IMR-90 (cell line): ENCODE data around the gene PDLIM5. TPM values are rescaled to one million over a fixed set of nuclear protein-coding genes. Genes with fewer than 3 reads are reported as not detected.

ENCODE experiments used
- ATAC-seq: fragments of 200-7000 bp; cut with Tn5 transposase; 2 replicates; pipeline ENCODE4 v1.9.1; 2020; ENCODE audit warnings: low read depth, mild to moderate bottlenecking, moderate library complexity
- BruUV-seq: library from RNA; stranded (reverse); fragments of 400-500 nt; replicated peaks from 2 replicates; lab custom pipeline; 2021; lab: Mats Ljungman, UMichigan
- CTCF ChIA-PET: fragments of 300-600 bp; formaldehyde crosslinking; extraction: SDS; loops from one replicate; lab custom pipeline; 2021; ENCODE audit warnings: antibody characterized with exemption; lab: Yijun Ruan, JAX
- POLR2A ChIA-PET: fragments of 300-600 bp; sonication (Branson Sonifier 250); formaldehyde crosslinking; loops from one replicate; lab custom pipeline; 2022; ENCODE audit warnings: antibody characterized with exemption; ENCODE audit not compliant: unreplicated experiment; lab: Charles Lee
- DNase-seq: peaks from one replicate; pipeline ENCODE4 v3.0.0; 2013
- H2AFZ ChIP-seq: replicated peaks from 2 replicates; pipeline ENCODE3; 2013; ENCODE audit warnings: low read length, mild to moderate bottlenecking; ENCODE audit not compliant: poor library complexity
- H2AK5ac ChIP-seq: 2 replicates; pipeline ENCODE4 v1.6.1; 2013; ENCODE audit warnings: low read depth, low read length, inconsistent platforms
- H2AK9ac ChIP-seq: replicated peaks from 2 replicates; pipeline ENCODE3; 2013; ENCODE audit warnings: mild to moderate bottlenecking, low read depth, low read length, moderate library complexity; ENCODE audit not compliant: poor library complexity
- H2BK120ac ChIP-seq: 2 replicates; pipeline ENCODE4 v1.6.1; 2013; ENCODE audit warnings: low read depth, low read length, inconsistent platforms
- H2BK15ac ChIP-seq: 3 replicates; pipeline ENCODE4 v1.6.1; 2013; ENCODE audit warnings: low read depth, low read length, inconsistent platforms
- H2BK20ac ChIP-seq: 2 replicates; pipeline ENCODE4 v1.6.1; 2013; ENCODE audit warnings: low read depth, mild to moderate bottlenecking, inconsistent platforms, low read length, moderate library complexity
- H2BK5ac ChIP-seq: 2 replicates; pipeline ENCODE4 v1.6.1; 2013; ENCODE audit warnings: mild to moderate bottlenecking, low read depth, low read length, inconsistent platforms; ENCODE audit not compliant: poor library complexity, severe bottlenecking
- H3K14ac ChIP-seq: replicated peaks from 2 replicates; pipeline ENCODE4 v1.6.1; 2013; ENCODE audit warnings: low read depth, low read length, inconsistent platforms
- H3K18ac ChIP-seq: 2 replicates; pipeline ENCODE4 v1.6.1; 2013; ENCODE audit warnings: low read depth, low read length, control low read depth
- H3K23ac ChIP-seq: 2 replicates; pipeline ENCODE4 v1.6.1; 2013; ENCODE audit warnings: low read depth, low read length, inconsistent platforms
- H3K27ac ChIP-seq: 2 replicates; pipeline ENCODE4 v1.5.1; 2013; ENCODE audit warnings: mild to moderate bottlenecking, control low read depth, low read length; ENCODE audit not compliant: insufficient read depth
- H3K27me3 ChIP-seq: 2 replicates; pipeline ENCODE4 v1.6.1; 2013; ENCODE audit warnings: low read length; ENCODE audit not compliant: control insufficient read depth, insufficient read depth
- H3K36me3 ChIP-seq: 2 replicates; pipeline ENCODE4 v1.6.1; 2013; ENCODE audit warnings: low read length, mixed read lengths; ENCODE audit not compliant: control insufficient read depth, insufficient read depth
- H3K4ac ChIP-seq: 2 replicates; pipeline ENCODE4 v1.6.1; 2013; ENCODE audit warnings: low read depth, low read length, inconsistent platforms
- H3K4me1 ChIP-seq: 2 replicates; pipeline ENCODE4 v1.6.1; 2013; ENCODE audit warnings: low read length, mixed read lengths; ENCODE audit not compliant: control insufficient read depth, insufficient read depth
- H3K4me2 ChIP-seq: 2 replicates; pipeline ENCODE4 v1.6.1; 2013; ENCODE audit warnings: low read depth, mild to moderate bottlenecking, control low read depth, low read length, moderate library complexity
- H3K4me3 ChIP-seq: 2 replicates; pipeline ENCODE4 v1.5.1; 2013; ENCODE audit warnings: low read depth, mild to moderate bottlenecking, control low read depth, low read length, moderate library complexity; ENCODE audit not compliant: insufficient read depth
- H3K56ac ChIP-seq: 2 replicates; pipeline ENCODE4 v1.6.1; 2013; ENCODE audit warnings: low read length, inconsistent platforms; ENCODE audit not compliant: insufficient read depth; ENCODE audit errors: extremely low read depth
- H3K79me1 ChIP-seq, 2 experiments: 2 replicates each; pipeline ENCODE4 v1.6.1; 2013; ENCODE audit warnings: low read length in 2 of 2, inconsistent platforms in 1 of 2, low read depth in 1 of 2
- H3K9ac ChIP-seq: 2 replicates; pipeline ENCODE4 v1.6.1; 2013; ENCODE audit warnings: low read depth, low read length, control low read depth
- H3K9me1 ChIP-seq: 2 replicates; pipeline ENCODE4 v1.6.1; 2013; ENCODE audit warnings: low read length, inconsistent platforms; ENCODE audit not compliant: insufficient read depth
- H3K9me3 ChIP-seq: 2 replicates; pipeline ENCODE4 v1.6.1; 2013; ENCODE audit warnings: low read length; ENCODE audit not compliant: control insufficient read depth, insufficient read depth
- H4K20me1 ChIP-seq: 2 replicates; pipeline ENCODE4 v1.6.1; 2013; ENCODE audit warnings: low read length, inconsistent platforms; ENCODE audit not compliant: insufficient read depth
- H4K5ac ChIP-seq: 2 replicates; pipeline ENCODE4 v1.6.1; 2013; ENCODE audit warnings: mild to moderate bottlenecking, low read depth, low read length, control low read depth
- H4K8ac ChIP-seq, 2 experiments: 2 replicates each; pipeline ENCODE4 v1.6.1; 2013; ENCODE audit warnings: low read depth in 2 of 2, low read length in 2 of 2, control low read depth in 1 of 2, inconsistent platforms in 1 of 2
- H4K91ac ChIP-seq: 2 replicates; pipeline ENCODE4 v1.6.1; 2013; ENCODE audit warnings: low read depth, low read length, inconsistent platforms; ENCODE audit not compliant: insufficient read depth
- BHLHE40 ChIP-seq: fragments of 150-350 bp; IDR thresholded peaks from 2 replicates; pipeline ENCODE4 v1.6.1; 2016; ENCODE audit warnings: mild to moderate bottlenecking, low read depth, low read length
- CEBPB ChIP-seq: IDR thresholded peaks from 2 replicates; pipeline ENCODE4 v1.6.1; 2012; ENCODE audit warnings: low read depth, low read length, improper control_type of control experiment
- CHD1 ChIP-seq: IDR thresholded peaks from 2 replicates; pipeline ENCODE4 v1.6.1; 2012; ENCODE audit warnings: low read depth, low read length, improper control_type of control experiment
- ELK1 ChIP-seq: fragments of 150-350 bp; IDR thresholded peaks from 2 replicates; pipeline ENCODE4 v1.6.1; 2016; ENCODE audit warnings: low read depth, mild to moderate bottlenecking, low read length, moderate library complexity, borderline replicate concordance
- MAZ ChIP-seq: IDR thresholded peaks from 2 replicates; pipeline ENCODE4 v1.6.1; 2012; ENCODE audit warnings: low read depth, mild to moderate bottlenecking, low read length, improper control_type of control experiment, moderate library complexity, borderline replicate concordance
- MXI1 ChIP-seq: IDR thresholded peaks from 2 replicates; pipeline ENCODE4 v1.6.1; 2012; ENCODE audit warnings: low read depth, mild to moderate bottlenecking, low read length, moderate library complexity, borderline replicate concordance
- NFE2L2 ChIP-seq: fragments of 150-350 bp; IDR thresholded peaks from 2 replicates; pipeline ENCODE4 v1.6.1; 2016; ENCODE audit warnings: low read depth, mild to moderate bottlenecking, low read length
- RCOR1 ChIP-seq: IDR thresholded peaks from 2 replicates; pipeline ENCODE4 v1.6.1; 2012; ENCODE audit warnings: mild to moderate bottlenecking, low read length, improper control_type of control experiment; ENCODE audit not compliant: insufficient replicate concordance
- RFX5 ChIP-seq: IDR thresholded peaks from 2 replicates; pipeline ENCODE4 v1.8.0; 2012; ENCODE audit warnings: low read depth, mild to moderate bottlenecking, low read length, moderate library complexity
- SMC3 ChIP-seq: fragments of 150-350 bp; IDR thresholded peaks from 2 replicates; pipeline ENCODE4 v1.6.1; 2016; ENCODE audit warnings: low read depth, mild to moderate bottlenecking, antibody characterized with exemption, low read length, moderate library complexity
- WGBS, 2 experiments: methylation state at CpG; one replicate each; pipeline versions ENCODE4 v1.1.5 to v1.1.7; 2013; ENCODE audit warnings: missing lambda C conversion rate in 2 of 2; ENCODE audit not compliant: insufficient read length in 1 of 2; ENCODE audit errors: extremely low coverage in 2 of 2; 5-methylcytosine and 5-hydroxymethylcytosine counted together
- dilution Hi-C: fragments of 300-500 bp; cut with HindIII; formaldehyde crosslinking; loops from one replicate; pipeline ENCODE4 v1.14.3; 2018; ENCODE audit warnings: low sequenced_read_pairs; ENCODE audit not compliant: unreplicated experiment
- in situ Hi-C: fragments of 300-500 bp; cut with MboI; formaldehyde crosslinking; loops from 3 replicates; pipeline ENCODE4 v1.14.3; 2019; ENCODE audit warnings: low sequenced_read_pairs, inconsistent platforms, mixed read lengths
- intact Hi-C: fragments of 100-400 bp; cut with micrococcal nuclease; formaldehyde crosslinking; loops from 2 replicates; pipeline ENCODE4 v1.10.0; 2022
- polyA plus RNA-seq, 3 experiments: library from polyadenylated mRNA; depleted of rRNA; stranded (reverse); fragments of >200 nt; gene quantifications; 2 replicates each; pipeline ENCODE4 v1.2.3, GENCODE V29; 2012; ENCODE audit warnings: low replicate concordance in 1 of 3
- total RNA-seq: library from RNA; depleted of rRNA; stranded (reverse); fragments of >200 nt; gene quantifications from 2 replicates; pipeline ENCODE4 v1.2.3, GENCODE V29; 2012

Gene PDLIM5
- total and polyA plus RNA-seq, 2 of the 4 experiments (the other 2 are of a cell fraction), result 96.5 to 188 TPM

- CTCF ChIA-PET, result no interaction called here
- dilution Hi-C loops, result no loop called here
- in situ Hi-C loops, result loop anchor here (25.0 kb wide), 1 partner anchor 770 kb away; no protein-coding TSS in a partner anchor
- no peak overlapping the region for H3K4ac ChIP-seq
- H2AK9ac ChIP-seq, result no peak overlapping the region
- no peaks in the 10 kb centered on the region for H3K9me1 ChIP-seq
- H3K14ac ChIP-seq, result no peak overlapping the region
- no peak overlapping the region for H4K8ac ChIP-seq
- H3K27ac ChIP-seq, result no peak overlapping the region
- H3K23ac ChIP-seq, result no peak overlapping the region
- no peak overlapping the region for H3K56ac ChIP-seq
- no peaks in the 10 kb centered on the region for H3K27me3 ChIP-seq
- no peaks in the 10 kb centered on the region for H3K9me3 ChIP-seq
- no peak overlapping the region for H2BK5ac ChIP-seq
- TF ChIP-seq CHD1 (no peak), BHLHE40 (no peak), SMC3 (no peak), MAZ (no peak), NFE2L2 (no peak), ELK1 (no peak), RCOR1 (no peak), CEBPB (no peak), MXI1 (no peak), RFX5 (no peak)
- H2AFZ ChIP-seq, result no peak overlapping the region
- ATAC-seq (no peak), DNase-seq (no peak)
- no peak overlapping the region for H2BK15ac ChIP-seq
- no peak overlapping the region for H2BK120ac ChIP-seq
- no peak overlapping the region for H3K4me2 ChIP-seq
- H3K36me3 ChIP-seq, result peaks cover 3% of the 10 kb centered on the region; the same call in 1 of the 2 replicates
- POLR2A ChIA-PET, result no interaction called here
- no peak overlapping the region for H2BK20ac ChIP-seq
- H3K4me3 ChIP-seq, result no peak overlapping the region
- no peak overlapping the region for H4K5ac ChIP-seq
- H2AK5ac ChIP-seq, result no peak overlapping the region
- intact Hi-C loops, result no loop called here
- WGBS, 2 experiments, result no CpG with 5 or more reads among the region's 2 CpGs
- no peak overlapping the region for H4K91ac ChIP-seq
- no peak overlapping the region for H3K18ac ChIP-seq
- peaks cover 2% of the 10 kb centered on the region; the same call in 1 of the 2 replicates for H3K4me1 ChIP-seq
- H3K79me1 ChIP-seq, result peaks cover 10 to 18% of the 10 kb centered on the region in 2 experiments; a peak in 3 of 4 replicates
- no peaks in the 10 kb centered on the region for H4K20me1 ChIP-seq
- no peak overlapping the region for H3K9ac ChIP-seq
- BruUV-seq, result no TSS peak
These were observed 130.8 kb downstream of the PDLIM5 start for GRCh38 chr4:94582517-94582916.
